ENCODE data around the gene CHRM4.

CHRM4 gene

DNA sequence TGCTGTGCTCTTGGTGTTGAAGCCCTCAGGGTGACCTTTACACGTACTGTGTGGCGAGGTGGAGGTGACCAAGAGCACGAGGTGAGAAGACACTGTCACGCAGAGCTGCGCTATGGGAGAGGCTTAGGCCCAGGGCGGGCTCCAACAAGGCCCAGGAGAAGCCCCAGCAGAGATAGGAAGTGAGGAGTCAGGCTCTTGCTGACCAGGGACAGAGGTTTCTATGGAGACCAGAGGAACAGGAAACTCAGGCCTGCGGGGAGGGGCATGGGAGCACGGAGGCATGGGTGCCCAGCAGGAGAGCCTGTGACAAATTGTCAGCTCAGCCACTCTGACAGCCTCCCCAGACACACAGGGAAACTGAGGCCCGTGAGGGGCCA is 28.6 kb downstream of the CHRM4 start:
- DNase-seq (ENCODE audit: low spot score), result no peak
- Mint-ChIP-seq H3K27ac (peak overlapping the region; percentile 62), H3K27me3 (ENCODE audit: low read depth) (no peaks in the 10 kb centered on the region), H3K36me3 (ENCODE audit: low read depth) (peaks cover 3% of the 10 kb centered on the region), H3K4me1 (ENCODE audit: low read depth) (peaks cover 25% of the 10 kb centered on the region), H3K4me3 (peak overlapping the region; percentile 85), H3K9me3 (no peaks in the 10 kb centered on the region)

DNA sequence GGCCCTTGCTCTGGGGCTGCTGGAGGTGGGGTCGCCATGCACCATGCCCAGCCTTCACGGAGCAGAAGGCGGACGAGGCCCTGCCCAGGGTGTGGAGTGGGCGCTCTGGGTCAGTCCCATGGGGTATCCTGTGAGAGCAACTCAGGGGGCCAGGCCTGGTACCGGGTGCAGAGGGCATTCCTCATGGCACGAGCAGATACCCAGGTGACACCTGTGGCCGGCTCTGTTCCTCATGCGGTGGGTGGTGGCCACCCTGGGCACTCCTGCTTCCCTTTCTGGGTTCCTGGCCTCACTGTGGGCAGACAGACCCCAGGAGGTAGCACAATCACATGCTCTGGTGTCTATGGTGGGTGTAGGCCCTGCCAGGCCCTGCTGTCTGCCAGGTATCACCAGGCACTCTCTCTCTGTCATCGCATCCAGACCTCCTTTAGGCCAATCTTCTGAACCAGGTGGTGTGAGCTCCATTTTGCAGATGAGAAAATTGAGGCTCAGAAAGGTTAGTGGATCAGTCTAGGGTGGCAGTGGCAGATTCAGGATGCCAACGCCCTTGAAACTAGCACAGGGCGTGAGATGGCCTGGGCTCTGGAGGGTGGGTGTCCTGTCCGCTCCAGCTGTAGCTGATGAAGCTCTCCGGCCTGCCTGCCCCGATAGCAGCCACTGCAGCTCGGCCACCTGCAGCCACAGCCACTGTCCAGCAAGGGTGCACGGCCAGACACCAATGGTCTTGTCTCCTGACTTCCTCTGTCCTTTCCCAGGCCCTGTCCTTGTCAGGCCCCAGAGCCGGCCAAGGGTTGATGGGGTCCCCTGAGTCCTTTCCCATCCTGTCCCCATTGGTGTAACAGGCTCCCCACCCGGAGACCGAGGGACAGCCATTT is 29.2 kb downstream of the CHRM4 start:
- H3K4me3 Mint-ChIP-seq, result peak overlapping the region; percentile 85
- peaks cover 29% of the 10 kb centered on the region for H3K4me1 Mint-ChIP-seq (ENCODE audit: low read depth)
- H3K27me3 Mint-ChIP-seq (ENCODE audit: low read depth), result no peaks in the 10 kb centered on the region
- no peak for DNase-seq (ENCODE audit: low spot score)
- no peaks in the 10 kb centered on the region for H3K9me3 Mint-ChIP-seq
- H3K36me3 Mint-ChIP-seq (ENCODE audit: low read depth), result peaks cover 3% of the 10 kb centered on the region
- H3K27ac Mint-ChIP-seq, result peak overlapping the region; percentile 62

DNA sequence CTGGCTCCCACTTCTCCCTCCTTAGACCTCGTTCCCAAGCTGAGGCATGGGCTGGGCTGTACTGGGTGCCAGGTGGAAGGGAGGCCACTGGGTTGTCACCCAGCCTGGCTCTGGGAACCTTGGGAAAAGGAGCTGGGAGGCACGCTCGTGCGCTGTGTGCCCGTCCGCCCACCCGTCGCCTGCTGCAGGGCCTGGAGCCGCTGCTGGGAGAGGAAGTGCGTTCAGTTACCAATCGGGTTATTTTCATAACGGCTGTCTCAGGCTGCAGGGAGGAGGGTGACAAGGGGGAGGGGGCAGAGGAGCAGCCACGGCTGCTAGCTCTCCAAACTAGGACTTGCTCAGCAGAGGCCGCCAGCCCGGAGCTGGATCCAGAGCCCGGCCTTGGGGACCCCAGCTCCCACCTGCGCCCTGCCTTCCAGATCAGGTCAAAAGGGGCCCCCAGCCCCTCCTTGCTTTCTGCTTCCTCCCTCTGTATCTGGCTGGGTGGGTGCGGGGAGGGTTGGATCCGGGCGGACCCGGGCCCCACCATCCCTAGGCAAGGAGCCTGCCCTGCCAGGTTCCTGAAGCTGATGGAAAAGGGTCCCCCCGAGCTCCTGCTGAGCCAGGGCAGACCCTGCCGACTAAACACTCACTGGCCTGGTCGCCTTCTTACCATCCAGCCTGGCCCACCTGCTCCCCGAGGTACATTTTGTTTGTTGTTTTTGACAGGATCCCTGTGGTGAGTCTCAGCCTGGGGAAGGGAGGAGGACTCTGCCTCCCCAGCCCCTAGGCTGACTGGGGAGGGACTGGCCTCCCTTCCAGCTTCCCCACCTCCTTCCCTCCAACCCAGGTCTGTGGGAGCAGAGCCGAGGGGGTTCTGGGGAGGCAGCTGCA is 30.1 kb downstream of the CHRM4 start:
- Mint-ChIP-seq H3K9me3 (no peaks in the 10 kb centered on the region), H3K4me3 (peak overlapping the region; percentile 85), H3K27me3 (ENCODE audit: low read depth) (no peaks in the 10 kb centered on the region), H3K36me3 (ENCODE audit: low read depth) (peaks cover 3% of the 10 kb centered on the region), H3K4me1 (ENCODE audit: low read depth) (peaks cover 26% of the 10 kb centered on the region), H3K27ac (peak overlapping the region; percentile 77)
- DNase-seq (ENCODE audit: low spot score), result peak; percentile 69

DNA sequence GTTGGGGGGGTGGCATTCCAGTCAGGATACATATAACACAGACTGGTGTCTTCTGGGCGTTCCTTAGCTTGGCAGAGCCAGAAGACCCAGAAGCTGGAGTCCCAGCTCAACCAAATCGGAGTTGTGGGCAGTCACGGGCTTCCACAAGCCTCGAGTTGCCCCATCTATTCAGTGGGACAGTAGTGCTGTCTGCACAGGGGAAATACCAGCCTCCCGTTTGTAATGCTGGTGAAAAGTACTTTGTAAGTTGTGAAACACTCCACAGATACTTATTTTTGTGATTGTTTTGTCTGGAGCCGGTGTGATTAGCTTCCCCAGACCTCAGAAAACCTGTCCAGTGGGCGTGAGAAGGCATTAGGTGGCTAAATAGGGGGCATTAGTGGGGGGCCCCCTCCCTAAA is 30.7 kb downstream of the CHRM4 start:
- Mint-ChIP-seq H3K36me3 (ENCODE audit: low read depth) (peaks cover 7% of the 10 kb centered on the region), H3K4me3 (peak overlapping the region; percentile 85), H3K4me1 (ENCODE audit: low read depth) (peaks cover 26% of the 10 kb centered on the region), H3K9me3 (no peaks in the 10 kb centered on the region), H3K27ac (peak overlapping the region; percentile 77), H3K27me3 (ENCODE audit: low read depth) (no peaks in the 10 kb centered on the region)
- DNase-seq (ENCODE audit: low spot score), result no peak

- Mint-ChIP-seq H3K4me3 (no peak overlapping the region), H3K36me3 (ENCODE audit: low read depth) (peaks cover 8% of the 10 kb centered on the region), H3K27me3 (ENCODE audit: low read depth) (no peaks in the 10 kb centered on the region), H3K9me3 (no peaks in the 10 kb centered on the region), H3K4me1 (ENCODE audit: low read depth) (peaks cover 26% of the 10 kb centered on the region), H3K27ac (no peak overlapping the region)
- DNase-seq (ENCODE audit: low spot score), result no peak
Measured at GRCh38 chr11:46359953-46360352, 31.6 kb downstream of the CHRM4 start.

GRCh38 chr11:46357483-46357936 is 34.1 kb downstream of the CHRM4 start:
- Mint-ChIP-seq H3K36me3 (ENCODE audit: low read depth) (peaks cover 15% of the 10 kb centered on the region), H3K4me1 (ENCODE audit: low read depth) (peaks cover 38% of the 10 kb centered on the region), H3K27me3 (ENCODE audit: low read depth) (no peaks in the 10 kb centered on the region), H3K27ac (peak overlapping the region; percentile 31), H3K9me3 (no peaks in the 10 kb centered on the region), H3K4me3 (no peak overlapping the region)
- DNase-seq (ENCODE audit: low spot score), result no peak

DNA sequence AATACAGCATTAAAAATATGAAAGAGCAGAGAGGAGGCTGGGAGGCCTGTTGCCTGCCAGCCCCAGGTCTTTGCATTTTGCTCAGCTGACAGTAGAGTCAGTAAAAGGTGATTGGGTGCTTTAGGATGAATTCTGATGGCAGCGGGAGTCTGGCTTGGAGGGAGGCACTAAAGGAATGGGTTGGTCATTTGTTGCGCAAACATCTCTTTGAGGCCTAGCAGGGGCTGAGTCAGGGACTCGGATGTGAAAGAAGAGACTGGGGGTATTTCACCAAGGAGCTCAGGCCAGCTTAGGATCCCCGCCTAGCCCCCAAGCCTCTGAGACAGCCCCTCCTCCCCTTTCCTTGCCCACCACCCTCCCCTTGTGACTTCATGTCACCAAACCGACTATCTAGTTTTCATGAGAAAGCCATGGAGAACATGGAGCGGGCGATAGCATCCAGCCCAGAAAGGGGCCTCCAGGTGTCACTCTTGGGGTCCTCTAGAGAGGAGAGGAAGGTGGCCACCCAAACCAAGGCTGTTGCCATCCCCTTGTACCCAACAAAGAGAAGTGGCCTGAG is 34.6 kb downstream of the CHRM4 start:
- no peaks in the 10 kb centered on the region for H3K27me3 Mint-ChIP-seq (ENCODE audit: low read depth)
- DNase-seq (ENCODE audit: low spot score), result no peak
- no peaks in the 10 kb centered on the region for H3K9me3 Mint-ChIP-seq
- peaks cover 36% of the 10 kb centered on the region for H3K4me1 Mint-ChIP-seq (ENCODE audit: low read depth)
- no peak overlapping the region for H3K27ac Mint-ChIP-seq
- H3K4me3 Mint-ChIP-seq, result no peak overlapping the region
- peaks cover 16% of the 10 kb centered on the region for H3K36me3 Mint-ChIP-seq (ENCODE audit: low read depth)

GRCh38 chr11:46353698-46354097 is 37.9 kb downstream of the CHRM4 start:
- peak; percentile 74 for DNase-seq (ENCODE audit: low spot score)
- H3K27ac Mint-ChIP-seq, result no peak overlapping the region
- peaks cover 33% of the 10 kb centered on the region for H3K36me3 Mint-ChIP-seq (ENCODE audit: low read depth)

DNA sequence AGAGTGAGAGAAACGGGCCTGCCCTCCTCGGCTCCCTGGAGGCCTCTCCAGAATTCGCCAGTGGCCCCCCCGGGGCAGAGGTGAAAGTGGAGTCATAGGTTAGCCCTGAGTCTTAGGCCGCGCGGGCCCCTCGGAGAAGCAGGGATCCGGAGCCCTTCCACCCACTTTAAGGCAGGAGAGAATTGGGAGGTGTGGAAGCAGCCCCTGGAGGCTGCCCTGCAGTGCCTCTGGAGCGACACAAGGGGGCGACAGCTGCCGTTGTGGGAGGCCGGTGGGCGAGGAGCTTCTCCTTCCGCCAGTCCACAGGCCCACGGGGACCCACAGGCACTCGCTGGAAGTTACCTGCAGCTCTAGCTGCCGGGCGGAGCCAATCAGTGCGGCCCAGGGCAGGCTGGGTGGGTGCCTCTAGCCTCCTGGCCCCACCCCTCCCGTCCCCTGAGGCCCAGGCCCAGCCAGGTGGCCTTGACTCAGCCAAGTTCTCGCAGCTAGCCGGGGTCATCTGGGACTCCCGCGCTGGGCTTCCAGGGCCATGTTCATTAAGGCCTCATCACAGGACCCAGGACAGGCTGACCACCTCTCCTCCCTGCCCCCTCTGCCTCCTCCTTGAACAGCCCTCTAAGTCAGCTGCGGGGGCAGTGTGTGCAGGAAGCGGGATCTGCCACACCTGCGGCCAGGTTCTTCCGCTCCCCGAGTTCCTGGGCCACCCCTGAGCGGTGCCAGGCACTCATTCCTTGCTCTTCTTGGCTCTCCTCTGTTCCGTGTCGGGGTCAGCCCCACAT is 39.3 kb downstream of the CHRM4 start:
- no peaks in the 10 kb centered on the region for H3K27me3 Mint-ChIP-seq (ENCODE audit: low read depth)
- peak; percentile 62 for DNase-seq (ENCODE audit: low spot score)
- peaks cover 52% of the 10 kb centered on the region for H3K4me1 Mint-ChIP-seq (ENCODE audit: low read depth)
- H3K36me3 Mint-ChIP-seq (ENCODE audit: low read depth), result peaks cover 38% of the 10 kb centered on the region
- peak overlapping the region; percentile 75 for H3K27ac Mint-ChIP-seq
- H3K9me3 Mint-ChIP-seq, result no peaks in the 10 kb centered on the region
- H3K4me3 Mint-ChIP-seq, result peak overlapping the region; percentile 80

More at GRCh38 chr11:46353698-46354097, 37.9 kb downstream of the CHRM4 start:
- Mint-ChIP-seq H3K27me3 (ENCODE audit: low read depth) (no peaks in the 10 kb centered on the region), H3K4me1 (ENCODE audit: low read depth) (peaks cover 56% of the 10 kb centered on the region), H3K4me3 (peak overlapping the region; percentile 80), H3K9me3 (no peaks in the 10 kb centered on the region)

- peak overlapping the region; percentile 75 for H3K27ac Mint-ChIP-seq
- no peaks in the 10 kb centered on the region for H3K9me3 Mint-ChIP-seq
- H3K36me3 Mint-ChIP-seq (ENCODE audit: low read depth), result peaks cover 38% of the 10 kb centered on the region
- peaks cover 56% of the 10 kb centered on the region for H3K4me1 Mint-ChIP-seq (ENCODE audit: low read depth)
- H3K4me3 Mint-ChIP-seq, result peak overlapping the region; percentile 74
- DNase-seq (ENCODE audit: low spot score), result no peak
- H3K27me3 Mint-ChIP-seq (ENCODE audit: low read depth), result no peaks in the 10 kb centered on the region
Measured at GRCh38 chr11:46351606-46352005, 40.0 kb downstream of the CHRM4 start.

GRCh38 chr11:46351148-46351547 is 40.4 kb downstream of the CHRM4 start:
- peak overlapping the region; percentile 74 for H3K4me3 Mint-ChIP-seq
- no peak for DNase-seq (ENCODE audit: low spot score)
- peak overlapping the region; percentile 57 for H3K27ac Mint-ChIP-seq
- H3K27me3 Mint-ChIP-seq (ENCODE audit: low read depth), result no peaks in the 10 kb centered on the region
- H3K4me1 Mint-ChIP-seq (ENCODE audit: low read depth), result peaks cover 61% of the 10 kb centered on the region
- H3K9me3 Mint-ChIP-seq, result no peaks in the 10 kb centered on the region
- H3K36me3 Mint-ChIP-seq (ENCODE audit: low read depth), result peaks cover 36% of the 10 kb centered on the region

- no peaks in the 10 kb centered on the region for H3K27me3 Mint-ChIP-seq (ENCODE audit: low read depth)
- H3K4me3 Mint-ChIP-seq, result peak overlapping the region; percentile 26
- H3K9me3 Mint-ChIP-seq, result no peaks in the 10 kb centered on the region
- DNase-seq (ENCODE audit: low spot score), result no peak
- H3K36me3 Mint-ChIP-seq (ENCODE audit: low read depth), result peaks cover 32% of the 10 kb centered on the region
- peak overlapping the region; percentile 57 for H3K27ac Mint-ChIP-seq
- peaks cover 64% of the 10 kb centered on the region for H3K4me1 Mint-ChIP-seq (ENCODE audit: low read depth)
Measured at GRCh38 chr11:46350695-46351094, 40.9 kb downstream of the CHRM4 start.

Measured in T-helper 2 cell treated with Interferon-gamma antibody and Interleukin-4, amounts not matched to agents 5 μg/mL and 100 μg/mL, for 36 hours (primary cell).